Coronary artery (tissue), 2 donors: ENCODE data around the gene MISP3.
A peak's percentile ranks its signal among the peaks of the same experiment; 100 is the strongest.

ENCODE experiments used
- DNase-seq: peaks from one replicate; pipeline ENCODE4 v3.0.0-alpha.2; 2017; ENCODE audit warnings: low spot score
- H3K27ac ChIP-seq, 2 donors: fragments of 200-600 bp; sonication (generic); one replicate each; pipeline ENCODE4 v1.5.1; 2016 to 2019
- H3K4me3 ChIP-seq: fragments of 200-600 bp; sonication (generic); 2 replicates; pipeline ENCODE4 v1.5.1; 2016; ENCODE audit warnings: mild to moderate bottlenecking, moderate library complexity
- TF ChIP-seq, protein P1 (sequence below): fragments of 200-600 bp; sonication (generic); IDR thresholded peaks from one replicate; pipeline ENCODE4 v1.5.1; 2019; ENCODE audit warnings: antibody characterized with exemption

The MISP3 gene

DNA sequence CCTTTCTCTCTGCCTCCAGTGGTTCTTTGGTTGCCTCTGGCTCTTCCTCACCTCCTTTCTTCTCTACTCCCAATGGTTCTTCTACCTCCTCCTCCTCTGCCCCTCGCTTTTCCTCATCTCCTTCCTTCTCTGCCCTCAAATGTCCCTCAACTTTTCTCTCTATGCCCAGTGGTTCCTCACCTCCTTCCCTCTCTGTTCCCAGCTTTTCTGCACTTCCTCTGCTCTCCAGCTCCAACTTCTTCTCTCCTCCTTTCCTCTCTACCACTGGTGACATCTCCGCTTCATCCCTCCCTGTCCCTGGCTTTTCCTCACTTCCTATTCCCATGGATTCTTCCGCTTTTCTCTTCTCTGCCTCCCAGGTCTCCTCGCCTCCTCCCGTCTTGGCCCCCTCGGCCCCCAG is 18.5 kb upstream of the MISP3 start:
- DNase-seq = no peak
- TF ChIP-seq, protein P1, sequence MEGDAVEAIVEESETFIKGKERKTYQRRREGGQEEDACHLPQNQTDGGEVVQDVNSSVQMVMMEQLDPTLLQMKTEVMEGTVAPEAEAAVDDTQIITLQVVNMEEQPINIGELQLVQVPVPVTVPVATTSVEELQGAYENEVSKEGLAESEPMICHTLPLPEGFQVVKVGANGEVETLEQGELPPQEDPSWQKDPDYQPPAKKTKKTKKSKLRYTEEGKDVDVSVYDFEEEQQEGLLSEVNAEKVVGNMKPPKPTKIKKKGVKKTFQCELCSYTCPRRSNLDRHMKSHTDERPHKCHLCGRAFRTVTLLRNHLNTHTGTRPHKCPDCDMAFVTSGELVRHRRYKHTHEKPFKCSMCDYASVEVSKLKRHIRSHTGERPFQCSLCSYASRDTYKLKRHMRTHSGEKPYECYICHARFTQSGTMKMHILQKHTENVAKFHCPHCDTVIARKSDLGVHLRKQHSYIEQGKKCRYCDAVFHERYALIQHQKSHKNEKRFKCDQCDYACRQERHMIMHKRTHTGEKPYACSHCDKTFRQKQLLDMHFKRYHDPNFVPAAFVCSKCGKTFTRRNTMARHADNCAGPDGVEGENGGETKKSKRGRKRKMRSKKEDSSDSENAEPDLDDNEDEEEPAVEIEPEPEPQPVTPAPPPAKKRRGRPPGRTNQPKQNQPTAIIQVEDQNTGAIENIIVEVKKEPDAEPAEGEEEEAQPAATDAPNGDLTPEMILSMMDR = no peak
- Histone ChIP-seq H3K4me3 (no peak overlapping the region), H3K27ac (no peak overlapping the region)

DNA sequence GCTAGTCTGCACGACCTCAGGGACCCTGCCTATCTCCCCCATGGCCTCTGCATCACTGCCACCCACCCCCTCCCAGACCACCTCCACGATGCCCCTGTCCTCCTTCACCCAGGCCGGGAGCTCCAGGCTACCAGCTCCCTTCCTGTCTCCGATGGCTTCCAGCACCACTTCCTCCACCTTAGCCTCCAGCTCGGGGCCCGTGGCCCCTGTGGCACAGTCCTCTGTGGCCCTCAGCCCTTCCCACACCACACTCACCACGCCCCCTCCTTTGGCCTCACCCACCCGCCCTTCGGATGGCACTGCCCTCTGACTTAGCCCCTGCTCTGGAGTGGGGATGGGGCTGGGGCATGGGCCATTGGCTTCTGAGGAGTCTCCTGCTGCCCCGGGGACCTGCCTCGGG is 17.9 kb upstream of the MISP3 start:
- H3K27ac ChIP-seq = no peak overlapping the region
- no peak overlapping the region for H3K4me3 ChIP-seq
- TF ChIP-seq, protein P1 = no peak
- DNase-seq = no peak

DNA sequence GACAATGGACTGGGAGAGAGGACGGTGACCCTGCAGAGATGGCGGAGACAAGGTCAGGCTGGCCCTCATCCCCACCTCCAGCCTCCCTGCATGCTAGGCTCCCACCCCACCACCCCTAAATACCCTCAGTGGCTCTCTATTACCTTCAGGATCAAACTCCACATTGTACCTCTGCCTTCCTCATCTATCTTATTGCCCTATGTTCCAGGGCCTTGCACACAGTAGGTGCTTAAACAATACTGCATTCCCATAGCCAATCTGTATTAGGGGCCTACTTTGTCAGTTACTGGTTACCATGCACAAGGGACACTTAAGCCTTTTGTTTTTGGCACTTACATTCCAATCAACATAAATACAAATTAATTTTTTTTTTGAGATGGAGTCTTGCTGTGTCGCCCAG is 17.2 kb upstream of the MISP3 start:
- TF ChIP-seq, protein P1 = no peak
- H3K4me3 ChIP-seq = no peak overlapping the region
- H3K27ac ChIP-seq = no peak overlapping the region
- no peak for DNase-seq

DNA sequence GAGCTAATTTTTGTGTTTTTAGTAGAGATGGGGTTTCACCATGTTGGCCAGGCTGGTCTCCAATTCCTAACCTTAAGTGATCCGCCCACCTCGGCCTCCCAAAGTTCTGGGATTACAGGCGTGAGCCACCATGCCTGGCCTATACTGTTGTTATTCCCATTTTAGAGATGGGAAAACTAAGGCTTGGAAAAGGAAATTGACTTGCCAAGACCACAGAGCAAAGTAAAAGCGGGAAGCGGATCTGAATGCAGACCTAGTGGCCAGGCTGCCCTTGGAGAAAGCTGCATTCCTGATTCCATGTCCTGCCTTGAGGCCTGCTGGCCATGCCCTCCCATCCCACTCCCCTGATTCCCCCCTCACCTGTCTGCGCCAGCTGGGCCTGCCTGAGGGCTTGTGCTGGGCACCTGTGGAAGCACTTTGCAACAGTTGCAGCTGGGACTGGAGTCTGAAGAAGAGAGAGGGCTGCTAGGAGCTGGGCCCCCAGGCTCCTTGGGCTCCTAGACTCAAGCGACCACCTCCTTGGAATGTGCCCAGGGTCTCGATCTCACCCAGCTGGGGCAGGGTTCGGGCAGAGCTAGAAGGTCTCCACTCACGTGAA is 16.4 kb upstream of the MISP3 start:
- DNase-seq = no peak
- Histone ChIP-seq H3K4me3 (no peak overlapping the region), H3K27ac (no peak overlapping the region)
- TF ChIP-seq, protein P1 = no peak

DNA sequence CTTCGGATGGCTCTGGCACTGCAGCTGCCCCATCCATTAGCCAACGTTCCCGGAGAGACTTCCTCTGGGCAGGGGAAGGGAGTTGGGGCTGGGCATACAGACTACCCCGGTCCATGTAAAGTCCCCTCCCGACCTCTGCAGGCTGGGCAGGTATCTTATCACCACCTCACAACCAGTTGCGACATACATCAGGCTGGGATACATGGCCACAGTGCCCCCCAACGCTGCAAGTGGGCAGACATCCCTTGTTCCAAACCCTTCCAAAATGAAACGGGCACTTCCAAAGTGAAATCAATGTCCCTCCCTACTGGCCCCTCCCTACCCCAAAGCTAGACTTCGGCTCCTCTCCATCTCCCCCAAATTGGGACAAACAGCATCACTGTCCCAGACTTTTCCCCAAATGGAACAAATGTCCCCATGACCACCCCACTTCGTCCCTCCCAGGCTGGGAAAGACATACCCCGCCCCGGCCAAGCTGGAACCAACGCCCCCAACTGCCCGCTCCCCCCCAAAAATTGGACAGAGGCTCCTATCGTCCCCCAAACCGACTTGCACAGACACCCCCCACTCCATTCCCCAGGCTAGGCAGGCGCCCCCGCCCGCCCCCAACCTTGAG is 15.7 kb upstream of the MISP3 start:
- TF ChIP-seq, protein P1 = no peak
- H3K27ac ChIP-seq = no peak overlapping the region

DNA sequence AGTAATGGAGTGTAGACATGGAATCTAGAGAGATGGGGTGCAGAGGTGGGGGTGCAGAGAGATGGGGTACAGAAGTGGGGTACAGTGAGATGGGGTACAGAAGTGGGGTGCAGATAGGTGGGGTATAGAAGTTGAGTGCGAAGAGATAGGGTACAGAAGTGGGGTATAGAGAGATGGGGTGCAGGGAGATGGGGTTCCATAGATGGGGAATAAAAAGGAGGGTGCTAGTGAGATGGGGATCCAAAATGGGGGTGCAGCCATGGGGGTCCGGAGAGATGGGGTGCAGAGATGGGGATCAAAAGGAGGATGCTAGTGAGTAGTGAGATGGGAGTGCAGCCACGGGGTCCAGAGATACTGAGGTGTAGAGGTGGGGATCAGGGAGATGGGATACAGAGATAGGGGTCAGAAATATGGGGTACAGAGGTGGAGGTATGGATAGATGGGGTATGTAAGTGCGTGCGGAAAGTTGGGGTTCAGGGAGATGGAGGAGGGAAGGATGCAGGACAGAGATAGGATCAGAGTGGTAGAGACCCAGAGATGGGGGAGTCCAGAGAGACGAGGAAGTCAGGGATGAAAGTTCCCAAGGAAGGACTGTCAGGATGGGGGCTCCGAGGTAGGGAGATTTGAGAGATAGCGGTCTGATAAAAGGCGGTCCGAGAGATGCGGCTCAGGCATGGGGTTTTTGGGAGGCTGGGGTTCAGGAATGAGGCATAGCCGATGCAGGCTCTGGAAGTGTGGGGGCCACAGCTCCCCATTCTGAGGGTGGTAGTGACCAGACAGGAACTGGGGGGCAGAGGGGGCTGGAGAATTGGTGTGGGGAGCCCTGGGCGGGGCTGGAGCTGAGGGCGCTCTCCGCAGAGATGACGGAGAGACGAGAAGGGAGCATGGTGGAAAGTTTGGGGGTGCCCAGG is 14.1 kb upstream of the MISP3 start:
- Histone ChIP-seq H3K27ac (no peak overlapping the region), H3K4me3 (peak overlapping the region; percentile 62)
- TF ChIP-seq, protein P1 = no peak
- no peak for DNase-seq

More for the DNA sequence above, 15.7 kb upstream of the MISP3 start:
- DNase-seq = no peak
- H3K4me3 ChIP-seq = peak overlapping the region; percentile 62
